Effector CD4-positive, alpha-beta T cell (primary cell): ENCODE data around the gene SHISA4.
"Not testable (repeated sequence)": the region's sequence is repeated elsewhere in the genome, so short reads cannot be mapped to it uniquely, and the experiment has no call there.

Source experiments
- DNase-seq: peaks from one replicate; pipeline ENCODE4 v3.0.0-alpha.2; 2020

SHISA4 gene

GRCh38 chr1:201933840-201934430 is 45.2 kb downstream of the SHISA4 start:
- DNase-seq: no peak

GRCh38 chr1:201937624-201938213 is 49.0 kb downstream of the SHISA4 start:
- DNase-seq: no peak

GRCh38 chr1:201938440-201939035 is 49.8 kb downstream of the SHISA4 start:
- no peak for DNase-seq

GRCh38 chr1:201939148-201939547 is 50.5 kb downstream of the SHISA4 start:
- DNase-seq: no peak

- DNase-seq: no peak
Observed at GRCh38 chr1:201939574-201939973, 50.9 kb downstream of the SHISA4 start.

- DNase-seq: not testable (repeated sequence)
Observed at GRCh38 chr1:201940316-201940715, 51.6 kb downstream of the SHISA4 start.

GRCh38 chr1:201941420-201942128 is 52.9 kb downstream of the SHISA4 start:
- no peak for DNase-seq

GRCh38 chr1:201942129-201942495 is 53.4 kb downstream of the SHISA4 start:
- no peak for DNase-seq
